ENCODE measurements around the gene MAML2. TPM values are rescaled to one million over a fixed set of nuclear protein-coding genes. Genes with fewer than 3 reads are reported as not detected.

MAML2 gene
- total and polyA plus RNA-seq, 2 of the 13 experiments (the other 11 are each of a cell fraction or from before 2014, with no cell fraction given), result 2.3 to 25.9 TPM

DNA sequence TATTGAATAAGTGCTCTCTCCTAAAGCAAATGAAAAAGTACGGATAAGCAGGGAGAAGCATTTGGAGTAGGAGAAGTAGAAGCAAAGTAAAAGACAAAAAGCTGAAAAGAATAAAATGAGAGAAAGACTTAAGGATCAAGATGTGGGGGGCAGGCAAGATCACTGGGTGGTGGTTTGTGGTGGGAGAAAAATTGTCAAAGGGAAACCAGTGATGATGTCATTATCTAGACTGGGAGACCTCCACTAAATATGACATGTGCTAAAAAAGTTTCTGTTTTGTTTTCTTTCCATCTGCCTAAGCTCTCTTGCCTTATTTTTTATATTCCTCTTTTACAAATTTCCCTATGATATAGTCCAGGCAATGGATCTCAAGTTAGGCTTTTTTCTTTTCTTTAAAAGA is 14.8 kb upstream of the MAML2 start:
- POLR2A ChIA-PET, result interaction anchor here (1.0 kb wide), 1 partner anchor 32 kb away, joined by 3 read pairs; the partner anchor contains the start of genes CCDC82 and JRKL
- CTCF ChIA-PET (ENCODE audit: low intra/inter-chr PET ratio, low total read pairs), result no interaction called here
- H4K20me1 ChIP-seq (ENCODE audit: insufficient read depth, low read length), result no peaks in the 10 kb centered on the region
- 100% methylated on average over 1 of the region's 1 CpG for WGBS (ENCODE audit: low lambda C conversion rate)
- H3K36me3 ChIP-seq (replicated peaks in 1 of 2; ENCODE audit: control insufficient read depth in 1 of 2, insufficient read depth in 2 of 2, low read length in 2 of 2), result peaks cover 4 to 35% of the 10 kb centered on the region in 2 experiments
- BruUV-seq (replicated peaks), result no TSS peak
- H3K4me1 ChIP-seq (ENCODE audit: insufficient read depth, low read length), result no peaks in the 10 kb centered on the region
- H3K9me3 ChIP-seq (ENCODE audit: low read length), result no peaks in the 10 kb centered on the region
- no peak overlapping the region for H3K4me3 ChIP-seq (replicated peaks in 1 of 3; ENCODE audit: insufficient read depth in 1 of 3, low read depth in 2 of 3, low read length in 3 of 3)
- intact Hi-C loops (cut with micrococcal nuclease; ENCODE audit: unreplicated experiment) (no loop called here), in situ Hi-C loops (cut with HindIII; ENCODE audit: extremely low pct_ligation_motif_present, low pct_unique_long_range_greater_than_20kb) (no loop called here)
- TF ChIP-seq JUND (CRISPR knock-in tag; IDR thresholded peaks at IDR 0.05) (no peak), ATF7 (IDR thresholded peaks at IDR 0.05) (peak; percentile 94), ATF7 (CRISPR knock-in tag; IDR thresholded peaks at IDR 0.05) (no peak)
- H3K27me3 ChIP-seq (ENCODE audit: control insufficient read depth in 1 of 2, insufficient read depth in 2 of 2, low read length in 2 of 2), result no peaks in the 10 kb centered on the region
- ATAC-seq (no peak), FAIRE-seq (no peak), DNase-seq (ENCODE audit: low spot score) (no peak)
- H3K9ac ChIP-seq (ENCODE audit: insufficient read depth, low read depth, low read length), result no peak overlapping the region
- H3K4me2 ChIP-seq (ENCODE audit: low read depth, low read length), result no peak overlapping the region
- no peaks in the 10 kb centered on the region for H3K79me2 ChIP-seq (ENCODE audit: insufficient read depth, low read length)
- H3K27ac ChIP-seq (ENCODE audit: extremely low read length, insufficient read depth, low read length), result no peak overlapping the region
- H2AFZ ChIP-seq (ENCODE audit: low read length), result no peak overlapping the region

DNA sequence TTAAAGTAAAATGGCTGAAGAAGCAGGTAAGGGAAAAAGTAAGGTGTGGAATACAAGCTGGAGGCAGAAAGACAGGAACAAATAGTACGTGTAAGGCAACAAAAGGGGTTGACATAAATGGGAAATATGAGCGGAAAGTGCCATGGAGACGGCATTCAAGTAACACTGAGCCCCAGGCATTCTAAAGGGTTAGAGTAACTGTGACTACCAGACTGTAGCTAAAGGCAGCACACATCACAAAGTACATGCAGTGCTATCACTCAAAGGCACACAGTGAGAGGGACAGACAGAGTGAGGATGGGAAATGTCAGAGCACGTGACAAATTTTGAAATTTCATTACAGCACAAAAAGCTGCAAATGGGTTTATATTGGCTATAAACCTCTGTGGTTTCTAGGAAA is 13.9 kb upstream of the MAML2 start:
- Histone ChIP-seq H3K9ac (ENCODE audit: insufficient read depth, low read depth, low read length) (no peak overlapping the region), H3K36me3 (replicated peaks in 1 of 2; ENCODE audit: control insufficient read depth in 1 of 2, insufficient read depth in 2 of 2, low read length in 2 of 2) (peaks cover 4 to 35% of the 10 kb centered on the region in 2 experiments), H3K4me2 (ENCODE audit: low read depth, low read length) (no peak overlapping the region), H2AFZ (ENCODE audit: low read length) (no peak overlapping the region), H3K9me3 (ENCODE audit: low read length) (no peaks in the 10 kb centered on the region), H3K79me2 (ENCODE audit: insufficient read depth, low read length) (no peaks in the 10 kb centered on the region), H3K27ac (ENCODE audit: extremely low read length, insufficient read depth, low read length) (no peak overlapping the region), H3K4me3 (replicated peaks in 1 of 3; ENCODE audit: insufficient read depth in 1 of 3, low read depth in 2 of 3, low read length in 3 of 3) (no peak overlapping the region), H3K4me1 (ENCODE audit: insufficient read depth, low read length) (no peaks in the 10 kb centered on the region), H4K20me1 (ENCODE audit: insufficient read depth, low read length) (no peaks in the 10 kb centered on the region), H3K27me3 (ENCODE audit: control insufficient read depth in 1 of 2, insufficient read depth in 2 of 2, low read length in 2 of 2) (no peaks in the 10 kb centered on the region)
- FAIRE-seq (no peak), DNase-seq (ENCODE audit: low spot score) (no peak), ATAC-seq (no peak)
- 97% methylated on average over 4 of the region's 4 CpGs for WGBS (ENCODE audit: low lambda C conversion rate)
- BruUV-seq (replicated peaks), result no TSS peak
- in situ Hi-C loops (cut with HindIII; ENCODE audit: extremely low pct_ligation_motif_present, low pct_unique_long_range_greater_than_20kb) (no loop called here), intact Hi-C loops (cut with micrococcal nuclease; ENCODE audit: unreplicated experiment) (no loop called here)
- CTCF ChIA-PET (ENCODE audit: low intra/inter-chr PET ratio, low total read pairs), result no interaction called here
- POLR2A ChIA-PET, result no interaction called here
- TF ChIP-seq, protein P1, sequence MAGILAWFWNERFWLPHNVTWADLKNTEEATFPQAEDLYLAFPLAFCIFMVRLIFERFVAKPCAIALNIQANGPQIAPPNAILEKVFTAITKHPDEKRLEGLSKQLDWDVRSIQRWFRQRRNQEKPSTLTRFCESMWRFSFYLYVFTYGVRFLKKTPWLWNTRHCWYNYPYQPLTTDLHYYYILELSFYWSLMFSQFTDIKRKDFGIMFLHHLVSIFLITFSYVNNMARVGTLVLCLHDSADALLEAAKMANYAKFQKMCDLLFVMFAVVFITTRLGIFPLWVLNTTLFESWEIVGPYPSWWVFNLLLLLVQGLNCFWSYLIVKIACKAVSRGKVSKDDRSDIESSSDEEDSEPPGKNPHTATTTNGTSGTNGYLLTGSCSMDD (CRISPR knock-in tag; IDR thresholded peaks at IDR 0.05), result no peak
- no peak for TF ChIP-seq NFYB (CRISPR knock-in tag; IDR thresholded peaks at IDR 0.05)
- TF ChIP-seq ZBTB7B (CRISPR knock-in tag; IDR thresholded peaks at IDR 0.05), result no peak
- no peak for TF ChIP-seq ZBTB8A (CRISPR knock-in tag; IDR thresholded peaks at IDR 0.05; ENCODE audit: borderline replicate concordance, low read depth)
- TF ChIP-seq, protein P2, sequence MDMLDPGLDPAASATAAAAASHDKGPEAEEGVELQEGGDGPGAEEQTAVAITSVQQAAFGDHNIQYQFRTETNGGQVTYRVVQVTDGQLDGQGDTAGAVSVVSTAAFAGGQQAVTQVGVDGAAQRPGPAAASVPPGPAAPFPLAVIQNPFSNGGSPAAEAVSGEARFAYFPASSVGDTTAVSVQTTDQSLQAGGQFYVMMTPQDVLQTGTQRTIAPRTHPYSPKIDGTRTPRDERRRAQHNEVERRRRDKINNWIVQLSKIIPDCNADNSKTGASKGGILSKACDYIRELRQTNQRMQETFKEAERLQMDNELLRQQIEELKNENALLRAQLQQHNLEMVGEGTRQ (IDR thresholded peaks at IDR 0.05; ENCODE audit: low read depth, low read length), result no peak
- TF ChIP-seq, protein P2 (CRISPR knock-in tag; IDR thresholded peaks at IDR 0.05; ENCODE audit: borderline replicate concordance), result no peak
- TF ChIP-seq, protein P3, sequence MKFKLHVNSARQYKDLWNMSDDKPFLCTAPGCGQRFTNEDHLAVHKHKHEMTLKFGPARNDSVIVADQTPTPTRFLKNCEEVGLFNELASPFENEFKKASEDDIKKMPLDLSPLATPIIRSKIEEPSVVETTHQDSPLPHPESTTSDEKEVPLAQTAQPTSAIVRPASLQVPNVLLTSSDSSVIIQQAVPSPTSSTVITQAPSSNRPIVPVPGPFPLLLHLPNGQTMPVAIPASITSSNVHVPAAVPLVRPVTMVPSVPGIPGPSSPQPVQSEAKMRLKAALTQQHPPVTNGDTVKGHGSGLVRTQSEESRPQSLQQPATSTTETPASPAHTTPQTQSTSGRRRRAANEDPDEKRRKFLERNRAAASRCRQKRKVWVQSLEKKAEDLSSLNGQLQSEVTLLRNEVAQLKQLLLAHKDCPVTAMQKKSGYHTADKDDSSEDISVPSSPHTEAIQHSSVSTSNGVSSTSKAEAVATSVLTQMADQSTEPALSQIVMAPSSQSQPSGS (CRISPR knock-in tag; IDR thresholded peaks at IDR 0.05), result no peak
- TF ChIP-seq, protein P4, sequence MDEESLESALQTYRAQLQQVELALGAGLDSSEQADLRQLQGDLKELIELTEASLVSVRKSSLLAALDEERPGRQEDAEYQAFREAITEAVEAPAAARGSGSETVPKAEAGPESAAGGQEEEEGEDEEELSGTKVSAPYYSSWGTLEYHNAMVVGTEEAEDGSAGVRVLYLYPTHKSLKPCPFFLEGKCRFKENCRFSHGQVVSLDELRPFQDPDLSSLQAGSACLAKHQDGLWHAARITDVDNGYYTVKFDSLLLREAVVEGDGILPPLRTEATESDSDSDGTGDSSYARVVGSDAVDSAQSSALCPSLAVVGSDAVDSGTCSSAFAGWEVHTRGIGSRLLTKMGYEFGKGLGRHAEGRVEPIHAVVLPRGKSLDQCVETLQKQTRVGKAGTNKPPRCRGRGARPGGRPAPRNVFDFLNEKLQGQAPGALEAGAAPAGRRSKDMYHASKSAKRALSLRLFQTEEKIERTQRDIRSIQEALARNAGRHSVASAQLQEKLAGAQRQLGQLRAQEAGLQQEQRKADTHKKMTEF (CRISPR knock-in tag; IDR thresholded peaks at IDR 0.05), result no peak
- no peak for TF ChIP-seq CCAR2 (optimal IDR thresholded peaks at IDR 0.05; ENCODE audit: low read depth, low read length)
- TF ChIP-seq ZNF7 (CRISPR knock-in tag; IDR thresholded peaks at IDR 0.05), result no peak
